ENCODE results near the gene NAALADL2.

NAALADL2 gene

DNA sequence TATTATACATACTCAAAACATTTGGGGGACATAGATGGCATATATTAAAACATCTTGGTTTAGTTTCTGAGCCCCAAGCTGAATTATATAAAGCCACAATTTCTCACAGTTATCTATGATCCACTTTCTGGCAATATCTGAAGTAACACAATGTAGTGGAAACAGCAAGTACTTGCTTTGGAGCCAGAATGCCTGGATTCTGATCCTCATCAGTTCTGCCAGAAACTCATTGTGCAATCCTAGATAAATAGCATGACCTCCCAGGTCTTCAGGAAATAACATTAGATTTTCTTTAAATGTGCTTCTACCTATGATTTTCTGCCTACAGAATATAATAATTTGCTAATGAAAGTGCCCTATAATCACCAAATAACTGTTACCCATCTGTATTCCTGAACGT lies 544.9 kb downstream of the NAALADL2 start:
- H3K27me3 ChIP-seq (ENCODE audit: insufficient read depth, low read length): no peaks in the 10 kb centered on the region
- no peak overlapping the region for H3K18ac ChIP-seq (ENCODE audit: low read length)
- no peak overlapping the region for H3K14ac ChIP-seq (ENCODE audit: low read length)
- no peak for DNase-seq
- no peak overlapping the region for H3K4me3 ChIP-seq (ENCODE audit: low read depth, low read length)
- no CpG with 5 or more reads among the region's 1 CpG for WGBS (ENCODE audit: extremely low coverage, insufficient coverage, insufficient read length)
- H2BK12ac ChIP-seq (ENCODE audit: low read length): no peak overlapping the region
- no peak overlapping the region for H2AK5ac ChIP-seq (ENCODE audit: low read length)
- no peaks in the 10 kb centered on the region for H3K36me3 ChIP-seq (ENCODE audit: control insufficient read depth in 1 of 2, insufficient read depth in 2 of 2, low read length in 2 of 2)
- no peak overlapping the region for H2BK120ac ChIP-seq (ENCODE audit: insufficient read depth, low read length, poor library complexity)
- H3K9me3 ChIP-seq (ENCODE audit: insufficient read depth, low read depth, low read length): no peaks in the 10 kb centered on the region
- H3K4ac ChIP-seq (ENCODE audit: low read depth, low read length): no peak overlapping the region
- no peak overlapping the region for H4K91ac ChIP-seq (ENCODE audit: low read depth, low read length)
- H3K9ac ChIP-seq (ENCODE audit: low read length): no peak overlapping the region
- peaks cover 2% of the 10 kb centered on the region for H3K79me1 ChIP-seq (ENCODE audit: low read length)
- no peak overlapping the region for H3K27ac ChIP-seq (ENCODE audit: low read depth, low read length)
- no peak overlapping the region for H3K4me2 ChIP-seq (ENCODE audit: low read length)
- no peak overlapping the region for H2AFZ ChIP-seq (ENCODE audit: insufficient read depth, low read length, poor library complexity)
- H3K23ac ChIP-seq (ENCODE audit: low read length): no peak overlapping the region
- H4K8ac ChIP-seq (ENCODE audit: low read depth, low read length): no peak overlapping the region
- no peaks in the 10 kb centered on the region for H3K79me2 ChIP-seq (ENCODE audit: control insufficient read depth, insufficient read depth, low read length, poor library complexity)
- no peak overlapping the region for H2BK5ac ChIP-seq (ENCODE audit: low read depth, low read length, poor library complexity)
- peaks cover 0 to 4% of the 10 kb centered on the region in 2 experiments for H3K4me1 ChIP-seq (ENCODE audit: control insufficient read depth in 1 of 2, insufficient read depth in 2 of 2, low read length in 2 of 2)
- H4K12ac ChIP-seq (ENCODE audit: low read depth, low read length): no peak overlapping the region

- Histone ChIP-seq H3K18ac (ENCODE audit: low read length) (no peak overlapping the region), H3K36me3 (ENCODE audit: control insufficient read depth in 1 of 2, insufficient read depth in 2 of 2, low read length in 2 of 2) (no peaks in the 10 kb centered on the region), H2BK12ac (ENCODE audit: low read length) (no peak overlapping the region), H3K23ac (ENCODE audit: low read length) (no peak overlapping the region), H3K27me3 (ENCODE audit: insufficient read depth, low read length) (no peaks in the 10 kb centered on the region), H3K4ac (ENCODE audit: low read depth, low read length) (no peak overlapping the region), H2AFZ (ENCODE audit: insufficient read depth, low read length, poor library complexity) (no peak overlapping the region), H3K27ac (ENCODE audit: low read depth, low read length) (no peak overlapping the region), H2BK120ac (ENCODE audit: insufficient read depth, low read length, poor library complexity) (no peak overlapping the region), H3K79me2 (ENCODE audit: control insufficient read depth, insufficient read depth, low read length, poor library complexity) (no peaks in the 10 kb centered on the region), H3K9ac (ENCODE audit: low read length) (no peak overlapping the region), H3K79me1 (ENCODE audit: low read length) (peaks cover 2% of the 10 kb centered on the region), H3K14ac (ENCODE audit: low read length) (no peak overlapping the region), H3K4me3 (ENCODE audit: low read depth, low read length) (no peak overlapping the region), H4K12ac (ENCODE audit: low read depth, low read length) (no peak overlapping the region), H3K9me3 (ENCODE audit: insufficient read depth, low read depth, low read length) (no peaks in the 10 kb centered on the region), H3K4me2 (ENCODE audit: low read length) (no peak overlapping the region), H2AK5ac (ENCODE audit: low read length) (no peak overlapping the region), H3K4me1 (ENCODE audit: control insufficient read depth in 1 of 2, insufficient read depth in 2 of 2, low read length in 2 of 2) (peaks cover 0 to under 1% of the 10 kb centered on the region in 2 experiments), H4K91ac (ENCODE audit: low read depth, low read length) (no peak overlapping the region), H4K8ac (ENCODE audit: low read depth, low read length) (no peak overlapping the region), H2BK5ac (ENCODE audit: low read depth, low read length, poor library complexity) (no peak overlapping the region)
- WGBS (ENCODE audit: extremely low coverage, insufficient coverage, insufficient read length): no CpG with 5 or more reads among the region's 1 CpG
- no peak for DNase-seq
Observed at GRCh38 chr3:175404621-175405020, 545.5 kb downstream of the NAALADL2 start.

- Histone ChIP-seq H2BK12ac (ENCODE audit: low read length) (no peak overlapping the region), H3K79me2 (ENCODE audit: control insufficient read depth, insufficient read depth, low read length, poor library complexity) (no peaks in the 10 kb centered on the region), H3K18ac (ENCODE audit: low read length) (no peak overlapping the region), H3K4me1 (ENCODE audit: control insufficient read depth in 1 of 2, insufficient read depth in 2 of 2, low read length in 2 of 2) (no peaks in the 10 kb centered on the region), H3K9me3 (ENCODE audit: insufficient read depth, low read depth, low read length) (no peaks in the 10 kb centered on the region), H4K12ac (ENCODE audit: low read depth, low read length) (no peak overlapping the region), H3K4me3 (ENCODE audit: low read depth, low read length) (no peak overlapping the region), H3K9ac (ENCODE audit: low read length) (no peak overlapping the region), H3K23ac (ENCODE audit: low read length) (no peak overlapping the region), H4K8ac (ENCODE audit: low read depth, low read length) (no peak overlapping the region), H3K36me3 (ENCODE audit: control insufficient read depth in 1 of 2, insufficient read depth in 2 of 2, low read length in 2 of 2) (no peaks in the 10 kb centered on the region), H3K4ac (ENCODE audit: low read depth, low read length) (no peak overlapping the region), H4K91ac (ENCODE audit: low read depth, low read length) (no peak overlapping the region), H3K27me3 (ENCODE audit: insufficient read depth, low read length) (no peaks in the 10 kb centered on the region), H3K79me1 (ENCODE audit: low read length) (no peaks in the 10 kb centered on the region), H3K4me2 (ENCODE audit: low read length) (no peak overlapping the region), H3K14ac (ENCODE audit: low read length) (no peak overlapping the region), H2BK5ac (ENCODE audit: low read depth, low read length, poor library complexity) (no peak overlapping the region), H3K27ac (ENCODE audit: low read depth, low read length) (no peak overlapping the region), H2AK5ac (ENCODE audit: low read length) (no peak overlapping the region), H2AFZ (ENCODE audit: insufficient read depth, low read length, poor library complexity) (no peak overlapping the region), H2BK120ac (ENCODE audit: insufficient read depth, low read length, poor library complexity) (no peak overlapping the region)
- DNase-seq: peak in 1 of 2 donors; percentile 48
- WGBS (ENCODE audit: extremely low coverage, insufficient coverage, insufficient read length): no CpG with 5 or more reads among the region's 1 CpG
Observed at GRCh38 chr3:175410251-175410650, 551.1 kb downstream of the NAALADL2 start.

GRCh38 chr3:175411405-175411804 lies 552.3 kb downstream of the NAALADL2 start:
- Histone ChIP-seq H3K79me2 (ENCODE audit: control insufficient read depth, insufficient read depth, low read length, poor library complexity) (no peaks in the 10 kb centered on the region), H2BK120ac (ENCODE audit: insufficient read depth, low read length, poor library complexity) (no peak overlapping the region)
- 100% methylated on average over 2 of the region's 4 CpGs for WGBS (ENCODE audit: extremely low coverage, insufficient coverage, insufficient read length)

More at GRCh38 chr3:175411405-175411804, 552.3 kb downstream of the NAALADL2 start:
- Histone ChIP-seq H4K8ac (ENCODE audit: low read depth, low read length) (no peak overlapping the region), H3K4me2 (ENCODE audit: low read length) (no peak overlapping the region), H3K27ac (ENCODE audit: low read depth, low read length) (no peak overlapping the region), H3K4me3 (ENCODE audit: low read depth, low read length) (no peak overlapping the region), H2BK12ac (ENCODE audit: low read length) (no peak overlapping the region), H3K9ac (ENCODE audit: low read length) (no peak overlapping the region), H3K23ac (ENCODE audit: low read length) (no peak overlapping the region), H3K4me1 (ENCODE audit: control insufficient read depth in 1 of 2, insufficient read depth in 2 of 2, low read length in 2 of 2) (no peaks in the 10 kb centered on the region), H3K79me1 (ENCODE audit: low read length) (no peaks in the 10 kb centered on the region), H2AFZ (ENCODE audit: insufficient read depth, low read length, poor library complexity) (no peak overlapping the region), H3K36me3 (ENCODE audit: control insufficient read depth in 1 of 2, insufficient read depth in 2 of 2, low read length in 2 of 2) (no peaks in the 10 kb centered on the region), H3K14ac (ENCODE audit: low read length) (no peak overlapping the region), H3K27me3 (ENCODE audit: insufficient read depth, low read length) (no peaks in the 10 kb centered on the region), H3K4ac (ENCODE audit: low read depth, low read length) (no peak overlapping the region), H3K9me3 (ENCODE audit: insufficient read depth, low read depth, low read length) (no peaks in the 10 kb centered on the region), H3K18ac (ENCODE audit: low read length) (no peak overlapping the region), H2AK5ac (ENCODE audit: low read length) (no peak overlapping the region), H2BK5ac (ENCODE audit: low read depth, low read length, poor library complexity) (no peak overlapping the region), H4K91ac (ENCODE audit: low read depth, low read length) (no peak overlapping the region), H4K12ac (ENCODE audit: low read depth, low read length) (no peak overlapping the region)
- DNase-seq: no peak

Data from trophoblast cell (in vitro differentiated cells and primary cell).